NCI-H146 treated with DMSO at 0.1 percent for 48 hours (cell line): ENCODE data around the gene RFT1.

Experiments
- DNase-seq: peaks from one replicate; lab custom pipeline; 2025; ENCODE audit not compliant: unreplicated experiment; lab: John Stamatoyannopoulos, UW

RFT1 gene

GRCh38 chr3:53129344-53129743, 891 bp downstream of the RFT1 start:
- no peak for DNase-seq

DNA sequence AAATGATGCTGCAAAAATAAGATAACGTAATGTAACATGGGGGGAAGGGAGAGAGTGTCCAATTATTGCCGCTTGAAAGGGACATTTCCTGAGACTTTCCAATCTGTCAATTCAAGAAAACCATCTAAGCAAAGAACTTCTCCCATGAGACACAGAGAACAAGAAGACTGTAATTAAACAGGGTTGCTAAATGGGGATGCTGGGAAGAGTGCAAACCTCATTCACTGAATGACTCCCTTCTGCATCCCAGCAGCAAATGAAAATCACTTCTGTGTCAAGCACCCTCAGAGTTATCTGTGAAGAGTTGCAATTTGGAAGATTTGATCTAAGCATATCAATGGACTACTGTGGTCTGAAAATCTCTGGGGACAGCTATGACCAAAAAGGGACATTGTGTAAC, 3.6 kb downstream of the RFT1 start:
- no peak for DNase-seq

- no peak for DNase-seq
These were observed 6.3 kb downstream of the RFT1 start for GRCh38 chr3:53123953-53124352.

GRCh38 chr3:53123510-53123909, 6.7 kb downstream of the RFT1 start:
- DNase-seq, result no peak

DNA sequence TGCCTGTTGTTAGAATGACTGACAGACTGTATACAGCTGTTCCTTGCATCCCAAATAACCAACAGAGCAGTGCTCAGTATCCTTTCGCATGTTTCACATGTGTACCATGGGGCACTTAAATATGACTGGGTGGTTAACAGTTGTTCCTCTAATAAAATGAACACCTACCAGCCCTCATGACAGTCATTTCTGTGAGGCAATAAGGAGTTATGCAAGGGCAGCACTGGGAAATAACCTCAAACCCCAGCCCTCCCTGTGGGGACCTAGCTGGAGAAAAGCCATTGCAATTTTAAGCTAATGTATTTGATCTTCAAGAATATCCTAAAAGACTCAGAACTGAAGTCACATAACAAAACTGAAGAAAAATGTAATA, 7.3 kb downstream of the RFT1 start:
- DNase-seq, result no peak

DNA sequence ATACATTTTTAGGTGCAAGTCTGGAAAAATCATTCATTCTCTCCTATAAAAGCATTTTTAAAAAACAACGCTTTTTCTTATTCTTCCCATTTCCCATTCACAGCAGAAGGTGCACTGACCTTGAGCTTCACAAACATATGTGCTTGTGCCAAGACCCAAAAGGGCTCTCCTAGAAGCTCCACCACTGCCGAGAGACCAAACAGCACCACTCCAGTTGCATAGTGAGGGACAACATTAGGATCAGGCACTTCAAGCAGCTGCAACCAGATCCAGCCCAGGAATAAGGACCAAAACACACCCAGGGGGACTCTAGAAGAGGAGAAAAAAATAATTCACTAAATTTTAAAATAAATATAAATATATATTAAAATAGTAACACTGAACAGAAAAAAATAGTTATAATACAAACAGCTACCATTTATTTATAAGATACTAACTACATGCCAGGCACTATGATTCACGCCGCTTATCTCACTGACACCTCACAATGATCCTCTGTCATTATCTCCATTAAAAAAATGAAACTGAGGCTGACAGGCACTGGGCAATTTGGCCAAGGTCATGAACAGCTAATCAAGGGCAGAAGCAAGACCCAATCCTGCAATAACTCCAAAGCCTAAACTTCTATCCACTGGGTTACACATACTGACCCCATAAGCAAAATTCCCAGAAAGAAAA, 7.8 kb downstream of the RFT1 start:
- no peak for DNase-seq

DNA sequence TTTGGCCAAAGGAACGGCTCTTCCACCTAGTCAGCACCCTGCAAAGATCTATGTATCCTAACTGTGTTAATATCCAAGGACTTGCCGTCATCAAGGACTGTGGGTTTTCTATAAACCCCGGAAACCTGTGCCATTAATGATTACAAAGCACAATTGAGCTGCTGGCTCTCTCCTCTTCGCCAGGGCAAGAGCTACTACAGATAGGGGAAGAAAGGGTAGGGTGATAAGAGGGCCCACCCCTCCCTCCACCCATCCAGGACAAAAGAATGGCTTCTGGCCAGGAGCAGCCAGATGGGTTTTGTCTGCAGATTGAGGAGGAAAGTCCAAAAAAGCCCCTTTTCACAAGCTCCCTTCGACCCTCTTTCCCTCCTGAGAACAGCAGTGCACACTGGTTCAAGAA, 9.9 kb downstream of the RFT1 start:
- DNase-seq, result no peak

GRCh38 chr3:53116956-53117355, 13.3 kb downstream of the RFT1 start:
- DNase-seq, result no peak

DNA sequence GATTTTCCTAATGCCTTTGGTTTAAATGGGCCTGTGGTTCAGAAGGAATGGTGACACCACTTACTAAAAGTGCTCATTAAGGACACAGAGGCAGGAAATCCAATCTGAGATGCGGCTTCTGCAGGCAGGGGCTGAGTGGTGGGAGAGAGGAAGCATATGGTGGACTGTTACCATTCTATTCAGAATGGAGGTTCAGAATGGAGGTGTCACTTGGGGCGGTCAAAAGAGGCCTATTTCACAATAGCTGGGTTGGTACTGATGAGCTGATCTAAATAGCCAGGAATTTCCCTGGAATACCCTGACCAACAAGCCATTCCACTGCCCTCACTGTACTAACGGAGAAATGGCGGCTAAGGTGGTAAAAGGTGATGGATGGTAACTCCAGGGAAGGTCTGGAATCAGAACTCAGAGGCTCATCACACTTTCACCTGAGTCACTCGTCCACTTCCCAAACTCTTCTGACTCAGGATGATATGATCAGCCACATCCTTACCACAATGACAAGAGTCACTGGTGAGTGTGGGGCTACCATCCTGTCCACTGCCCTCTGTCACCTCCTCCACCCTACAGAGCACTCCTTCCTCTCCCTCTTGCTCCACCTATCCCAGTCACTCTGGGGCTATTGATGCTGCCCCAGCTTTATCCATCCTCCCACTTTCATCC, 15.7 kb downstream of the RFT1 start:
- no peak for DNase-seq

DNA sequence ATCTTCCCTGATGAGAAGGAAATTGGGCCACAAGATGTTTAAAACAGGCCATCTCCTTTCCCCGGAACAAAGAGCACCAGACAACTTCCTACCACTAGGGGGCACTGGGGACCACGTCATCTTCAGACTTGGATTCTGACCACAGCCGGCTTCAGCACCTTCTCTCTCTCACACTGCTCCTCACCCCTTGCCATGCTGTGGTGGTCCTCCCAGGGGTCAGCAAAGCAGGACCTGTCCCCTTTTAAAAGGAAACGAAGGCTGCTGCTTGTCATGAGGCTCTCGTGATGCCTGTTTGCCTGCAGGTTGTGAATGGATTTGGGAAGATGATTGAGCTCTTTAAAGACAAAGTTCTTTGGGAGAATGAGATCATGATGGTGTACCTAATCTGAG, 16.2 kb downstream of the RFT1 start:
- peak; percentile 31 for DNase-seq

DNA sequence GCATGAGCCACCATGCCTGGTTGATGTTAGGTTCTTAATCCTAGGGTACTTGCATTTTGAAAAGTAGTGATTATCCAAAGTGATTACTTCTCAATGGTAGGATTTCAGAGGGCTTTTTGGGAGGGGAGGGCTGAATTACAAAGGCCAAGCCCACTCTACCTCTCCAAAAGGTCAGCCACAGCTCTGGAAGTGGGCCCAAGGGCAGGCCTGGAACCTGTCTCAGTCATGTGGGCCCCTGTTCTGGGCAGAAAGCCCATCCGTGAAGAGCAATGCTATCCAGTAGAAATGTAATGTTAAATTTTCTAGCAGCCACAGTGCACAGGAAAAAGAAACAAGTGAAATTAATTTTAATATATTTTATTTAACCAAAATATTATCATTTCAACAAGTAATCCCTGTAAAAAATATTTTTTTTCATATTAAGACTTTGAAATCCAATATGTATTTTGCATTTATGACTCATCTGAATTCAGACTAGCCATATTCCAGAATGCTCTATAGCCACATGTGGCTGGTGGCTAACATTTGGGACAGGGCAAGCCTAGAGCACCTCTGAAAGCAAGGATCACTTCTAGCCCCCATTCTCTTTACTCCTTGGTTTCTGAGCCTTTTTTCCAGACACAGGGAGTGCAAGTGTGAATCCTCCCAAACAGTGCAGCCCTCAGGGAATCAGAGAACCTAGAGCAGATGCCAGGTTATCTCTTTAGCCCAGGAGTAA, 16.8 kb downstream of the RFT1 start:
- DNase-seq, result no peak

GRCh38 chr3:53111822-53112221, 18.4 kb downstream of the RFT1 start:
- DNase-seq, result no peak

GRCh38 chr3:53109891-53110771, 20.1 kb downstream of the RFT1 start:
- no peak for DNase-seq

GRCh38 chr3:53109190-53109589, 21.0 kb downstream of the RFT1 start:
- DNase-seq, result no peak

DNA sequence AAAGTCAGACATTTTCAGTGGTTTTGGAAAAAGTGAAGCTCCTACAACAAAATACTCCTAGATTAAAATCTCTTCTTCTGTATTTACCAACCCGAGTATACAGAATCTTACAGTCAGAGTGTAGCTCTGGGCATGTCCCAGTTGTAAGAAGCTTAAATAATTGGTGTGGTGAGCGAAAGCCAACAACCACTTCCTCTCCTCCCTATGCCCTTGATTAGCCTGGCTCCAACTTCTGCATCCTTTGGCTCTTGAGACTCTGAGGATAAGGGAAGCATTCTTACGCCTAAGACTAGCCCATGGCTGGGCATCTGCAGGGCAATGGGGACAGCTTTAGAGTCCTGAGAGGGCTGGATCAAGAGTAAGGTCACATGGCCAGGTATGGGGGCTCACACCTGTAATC, 25.5 kb downstream of the RFT1 start:
- DNase-seq, result no peak

DNA sequence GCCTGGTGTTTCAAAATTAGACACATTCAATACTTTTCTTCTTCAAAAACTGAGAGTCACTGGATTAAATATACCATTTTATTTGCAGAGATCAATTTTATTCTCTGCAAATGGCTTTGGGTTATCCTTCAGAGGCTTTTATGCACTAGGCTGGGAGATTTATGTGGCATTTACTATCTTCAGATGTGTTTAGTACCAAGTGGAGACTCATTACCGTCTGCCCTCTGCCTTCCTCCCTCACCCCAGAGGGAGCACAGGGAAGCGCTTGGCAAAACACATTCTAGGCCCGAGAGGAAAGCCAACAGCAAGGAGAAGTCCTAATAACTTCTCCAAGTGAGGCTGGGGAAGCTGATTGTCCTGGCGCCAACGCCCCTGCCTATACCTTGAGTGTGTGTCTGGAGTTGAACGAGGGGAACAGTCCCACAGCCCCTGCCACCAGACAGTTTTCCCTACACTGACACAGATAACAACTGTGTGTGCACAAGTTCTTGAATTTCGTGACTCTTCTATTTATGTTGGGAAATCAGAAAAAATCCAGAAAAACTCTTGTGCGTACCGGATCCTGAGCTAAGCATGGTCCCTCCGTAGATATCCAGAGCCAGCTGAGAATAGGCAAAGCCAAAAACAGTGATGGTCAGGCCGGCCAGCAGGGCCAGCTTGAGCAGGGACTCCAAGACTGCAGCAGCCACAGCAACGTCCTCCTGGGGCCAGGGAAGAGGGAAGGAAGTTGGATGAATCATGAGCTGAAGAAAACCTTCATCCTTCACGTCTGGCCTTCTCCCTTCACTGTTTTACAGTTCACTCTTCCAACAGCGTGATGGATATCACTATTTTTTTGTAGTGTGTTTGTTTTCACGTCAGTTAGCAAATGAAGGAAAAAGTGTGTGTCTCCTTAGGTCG, 26.6 kb downstream of the RFT1 start:
- no peak for DNase-seq

GRCh38 chr3:53102601-53103147, 27.6 kb downstream of the RFT1 start:
- no peak for DNase-seq

DNA sequence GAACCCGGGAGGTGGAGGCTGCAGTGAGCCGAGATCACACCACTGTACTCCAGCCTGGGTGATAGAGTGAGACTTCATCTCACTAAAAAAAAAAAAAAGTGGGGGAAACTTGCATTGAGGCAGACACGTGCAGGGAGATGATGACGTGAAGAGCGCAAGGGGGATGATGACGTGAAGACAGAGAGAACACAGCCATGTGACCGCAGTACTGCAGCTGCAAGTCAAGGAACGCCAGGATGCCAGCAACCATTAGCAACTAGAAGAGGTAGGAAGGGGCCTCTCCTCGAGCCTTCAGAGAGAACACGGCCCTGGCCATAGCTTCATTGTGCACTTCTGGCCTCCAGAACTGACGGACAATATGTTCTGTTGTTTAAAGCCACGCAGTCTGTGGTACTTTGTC, 28.3 kb downstream of the RFT1 start:
- DNase-seq, result no peak

DNA sequence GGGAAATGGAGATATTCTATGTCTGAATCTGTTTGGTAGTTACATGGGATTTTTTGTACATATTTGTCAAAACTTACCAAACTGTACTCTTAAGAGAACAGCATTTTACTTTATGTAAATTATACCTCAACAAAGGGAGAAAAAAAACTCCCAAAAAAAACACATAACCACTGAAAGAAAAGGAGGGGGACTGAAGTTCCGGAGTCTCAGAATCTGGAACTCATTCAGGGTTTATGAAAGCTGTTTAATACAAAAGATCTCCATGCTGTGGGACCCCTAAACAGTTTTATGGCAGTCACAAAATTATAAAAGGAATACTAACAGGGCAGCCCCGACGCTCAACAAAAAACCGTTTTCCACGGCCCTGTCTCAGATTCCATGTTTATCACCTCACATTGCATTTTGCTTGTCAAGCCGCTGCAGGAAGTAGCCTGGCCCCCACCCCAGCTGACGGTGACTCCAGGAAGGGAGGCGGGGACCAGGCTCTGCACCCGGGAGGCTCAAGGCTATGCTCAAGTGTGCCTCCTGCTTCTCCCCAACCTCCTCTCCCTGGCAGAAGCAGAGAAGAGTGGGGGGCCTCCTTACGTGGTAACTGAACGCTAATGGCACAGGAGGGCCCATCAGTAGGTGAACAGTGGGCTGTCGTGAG, 29.3 kb downstream of the RFT1 start:
- DNase-seq, result no peak

DNA sequence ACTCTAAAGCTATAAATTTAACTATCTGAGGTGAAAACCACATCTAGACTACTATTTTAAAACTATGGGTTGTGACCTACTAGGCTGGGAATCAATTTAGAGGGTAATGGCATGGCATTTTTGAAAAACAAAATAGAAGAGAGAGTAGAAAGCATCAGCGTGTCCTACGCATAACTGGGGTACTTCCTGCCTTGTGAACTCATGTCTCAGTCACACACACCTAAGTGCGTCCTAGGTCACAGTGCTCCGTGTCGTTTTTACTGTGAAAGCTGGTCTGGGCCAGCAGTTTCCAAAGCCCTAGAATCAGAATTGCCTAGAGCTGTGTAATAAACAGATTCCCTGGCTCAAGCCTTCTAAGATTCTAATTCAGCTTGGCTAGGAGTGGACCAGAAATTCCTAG, 32.3 kb downstream of the RFT1 start:
- no peak for DNase-seq
